B cell (primary cell): ENCODE results near the gene NPIPA7.
"Not testable (repeated sequence)": the region's sequence is repeated elsewhere in the genome, so short reads cannot be mapped to it uniquely, and the experiment has no call there.

Source experiments
- EZH2 ChIP-seq: IDR thresholded peaks from 2 replicates; pipeline ENCODE4 v1.6.1; 2012; ENCODE audit warnings: borderline replicate concordance, low read depth, mild to moderate bottlenecking, moderate library complexity, low read length; ENCODE audit not compliant: insufficient read depth, poor library complexity, severe bottlenecking
- TF ChIP-seq, protein P1 (sequence below): fragments of 200-600 bp; IDR thresholded peaks from one replicate; pipeline ENCODE4 v1.8.0; 2022; ENCODE audit warnings: antibody characterized with exemption, mild to moderate bottlenecking

DNA sequence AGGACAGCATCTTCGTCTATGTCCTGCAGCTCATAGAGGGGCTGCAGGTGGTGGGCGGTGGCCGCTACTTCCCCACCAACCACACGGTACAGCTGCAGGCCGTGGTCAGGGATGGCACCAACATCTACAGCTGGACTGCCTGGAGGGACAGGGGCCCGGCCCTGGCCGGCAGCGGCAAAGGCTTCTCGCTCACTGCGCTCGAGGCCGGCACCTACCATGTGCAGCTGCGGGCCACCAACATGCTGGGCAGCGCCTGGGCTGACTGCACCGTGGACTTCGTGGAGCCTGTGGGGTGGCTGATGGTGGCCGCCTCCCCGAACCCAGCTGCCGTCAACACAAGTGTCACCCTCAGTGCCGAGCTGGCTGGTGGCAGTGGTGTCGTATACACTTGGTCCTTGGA lies 13.6 kb upstream of the NPIPA7 start:
- TF ChIP-seq, protein P1, sequence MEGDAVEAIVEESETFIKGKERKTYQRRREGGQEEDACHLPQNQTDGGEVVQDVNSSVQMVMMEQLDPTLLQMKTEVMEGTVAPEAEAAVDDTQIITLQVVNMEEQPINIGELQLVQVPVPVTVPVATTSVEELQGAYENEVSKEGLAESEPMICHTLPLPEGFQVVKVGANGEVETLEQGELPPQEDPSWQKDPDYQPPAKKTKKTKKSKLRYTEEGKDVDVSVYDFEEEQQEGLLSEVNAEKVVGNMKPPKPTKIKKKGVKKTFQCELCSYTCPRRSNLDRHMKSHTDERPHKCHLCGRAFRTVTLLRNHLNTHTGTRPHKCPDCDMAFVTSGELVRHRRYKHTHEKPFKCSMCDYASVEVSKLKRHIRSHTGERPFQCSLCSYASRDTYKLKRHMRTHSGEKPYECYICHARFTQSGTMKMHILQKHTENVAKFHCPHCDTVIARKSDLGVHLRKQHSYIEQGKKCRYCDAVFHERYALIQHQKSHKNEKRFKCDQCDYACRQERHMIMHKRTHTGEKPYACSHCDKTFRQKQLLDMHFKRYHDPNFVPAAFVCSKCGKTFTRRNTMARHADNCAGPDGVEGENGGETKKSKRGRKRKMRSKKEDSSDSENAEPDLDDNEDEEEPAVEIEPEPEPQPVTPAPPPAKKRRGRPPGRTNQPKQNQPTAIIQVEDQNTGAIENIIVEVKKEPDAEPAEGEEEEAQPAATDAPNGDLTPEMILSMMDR: not testable (repeated sequence)
- not testable (repeated sequence) for TF ChIP-seq EZH2
